ENCODE results near the gene TNFAIP8L3.

Gene TNFAIP8L3

DNA sequence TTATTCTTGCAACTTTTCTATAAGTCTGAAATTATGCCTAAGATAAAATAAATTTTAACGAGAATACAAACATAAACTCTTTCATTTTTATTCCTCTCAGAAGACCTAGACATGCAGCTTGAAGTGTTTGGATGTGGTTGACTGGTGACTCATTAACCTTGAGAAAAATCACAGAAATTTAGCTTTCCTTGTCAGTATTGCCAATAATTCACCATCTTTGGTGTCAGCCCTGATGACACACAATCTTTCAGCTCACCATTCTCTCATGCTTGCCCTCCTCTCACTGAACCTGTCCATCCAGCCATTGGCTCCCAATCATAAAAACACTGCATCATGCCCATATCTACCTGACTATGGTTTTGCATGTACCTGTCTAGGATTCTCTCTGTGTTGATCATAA lies 22.6 kb upstream of the TNFAIP8L3 start:
- TF ChIP-seq, protein P1, sequence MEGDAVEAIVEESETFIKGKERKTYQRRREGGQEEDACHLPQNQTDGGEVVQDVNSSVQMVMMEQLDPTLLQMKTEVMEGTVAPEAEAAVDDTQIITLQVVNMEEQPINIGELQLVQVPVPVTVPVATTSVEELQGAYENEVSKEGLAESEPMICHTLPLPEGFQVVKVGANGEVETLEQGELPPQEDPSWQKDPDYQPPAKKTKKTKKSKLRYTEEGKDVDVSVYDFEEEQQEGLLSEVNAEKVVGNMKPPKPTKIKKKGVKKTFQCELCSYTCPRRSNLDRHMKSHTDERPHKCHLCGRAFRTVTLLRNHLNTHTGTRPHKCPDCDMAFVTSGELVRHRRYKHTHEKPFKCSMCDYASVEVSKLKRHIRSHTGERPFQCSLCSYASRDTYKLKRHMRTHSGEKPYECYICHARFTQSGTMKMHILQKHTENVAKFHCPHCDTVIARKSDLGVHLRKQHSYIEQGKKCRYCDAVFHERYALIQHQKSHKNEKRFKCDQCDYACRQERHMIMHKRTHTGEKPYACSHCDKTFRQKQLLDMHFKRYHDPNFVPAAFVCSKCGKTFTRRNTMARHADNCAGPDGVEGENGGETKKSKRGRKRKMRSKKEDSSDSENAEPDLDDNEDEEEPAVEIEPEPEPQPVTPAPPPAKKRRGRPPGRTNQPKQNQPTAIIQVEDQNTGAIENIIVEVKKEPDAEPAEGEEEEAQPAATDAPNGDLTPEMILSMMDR (IDR thresholded peaks at IDR 0.05; ENCODE audit: borderline replicate concordance, control extremely low read depth, extremely low read depth, insufficient read depth, missing control alignments): no peak
- in situ Hi-C loops (cut with MboI; ENCODE audit: low sequenced_read_pairs, unreplicated experiment): no loop called here
- DNase-seq (ENCODE audit: low spot score): no peak

- no peak for DNase-seq (ENCODE audit: low spot score)
- in situ Hi-C loops (cut with MboI; ENCODE audit: low sequenced_read_pairs, unreplicated experiment): no loop called here
- TF ChIP-seq, protein P1 (IDR thresholded peaks at IDR 0.05; ENCODE audit: borderline replicate concordance, control extremely low read depth, extremely low read depth, insufficient read depth, missing control alignments): no peak
Observed at GRCh38 chr15:51114437-51115119, 19.9 kb upstream of the TNFAIP8L3 start.

- in situ Hi-C loops (cut with MboI; ENCODE audit: low sequenced_read_pairs, unreplicated experiment): no loop called here
- DNase-seq (ENCODE audit: low spot score): no peak
- TF ChIP-seq, protein P1 (IDR thresholded peaks at IDR 0.05; ENCODE audit: borderline replicate concordance, control extremely low read depth, extremely low read depth, insufficient read depth, missing control alignments): no peak
Observed at GRCh38 chr15:51112078-51112477, 17.4 kb upstream of the TNFAIP8L3 start.

- DNase-seq (ENCODE audit: low spot score): no peak
- TF ChIP-seq, protein P1 (IDR thresholded peaks at IDR 0.05; ENCODE audit: borderline replicate concordance, control extremely low read depth, extremely low read depth, insufficient read depth, missing control alignments): no peak
- in situ Hi-C loops (cut with MboI; ENCODE audit: low sequenced_read_pairs, unreplicated experiment): no loop called here
Observed at GRCh38 chr15:51111061-51111460, 16.4 kb upstream of the TNFAIP8L3 start.

GRCh38 chr15:51110171-51110570 lies 15.5 kb upstream of the TNFAIP8L3 start:
- in situ Hi-C loops (cut with MboI; ENCODE audit: low sequenced_read_pairs, unreplicated experiment): no loop called here
- no peak for DNase-seq (ENCODE audit: low spot score)
- TF ChIP-seq, protein P1 (IDR thresholded peaks at IDR 0.05; ENCODE audit: borderline replicate concordance, control extremely low read depth, extremely low read depth, insufficient read depth, missing control alignments): no peak

DNA sequence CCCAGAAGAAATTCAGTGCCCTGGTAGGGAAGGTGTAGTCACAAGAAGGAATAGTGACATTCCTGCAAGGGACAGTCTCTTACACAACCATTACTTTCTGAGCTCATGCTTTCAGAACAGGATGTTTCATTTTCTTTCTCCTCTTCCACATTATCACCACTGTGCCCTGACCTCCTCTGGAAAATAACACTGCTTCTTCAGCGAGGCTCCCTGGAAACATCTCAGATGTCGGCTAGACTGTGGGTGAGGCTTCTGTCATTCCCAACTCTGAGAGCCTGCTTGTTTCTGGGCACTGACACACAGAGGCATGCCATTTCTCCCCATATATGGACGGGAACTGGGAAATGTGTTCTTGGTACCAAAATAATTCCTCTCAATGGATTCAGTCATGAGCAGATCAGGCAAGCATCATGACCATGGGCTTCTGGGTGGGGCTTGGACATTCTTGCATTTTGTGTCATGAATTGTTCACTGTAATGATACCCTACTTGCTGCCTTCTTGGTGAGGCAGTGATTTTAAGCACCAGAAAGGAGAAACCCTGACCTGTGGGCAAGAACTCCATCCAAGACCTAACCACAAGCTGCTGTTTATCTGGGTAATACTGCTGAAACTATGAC lies 14.3 kb upstream of the TNFAIP8L3 start:
- in situ Hi-C loops (cut with MboI; ENCODE audit: low sequenced_read_pairs, unreplicated experiment): no loop called here
- TF ChIP-seq, protein P1 (IDR thresholded peaks at IDR 0.05; ENCODE audit: borderline replicate concordance, control extremely low read depth, extremely low read depth, insufficient read depth, missing control alignments): no peak

More for the DNA sequence above, 14.3 kb upstream of the TNFAIP8L3 start:
- DNase-seq (ENCODE audit: low spot score): no peak

Measured in GM13976 (cell line).